Gastroesophageal sphincter (tissue), 4 donors: Measurements from ENCODE around the gene AP2B1. TPM values are rescaled to one million over a fixed set of nuclear protein-coding genes. Genes with fewer than 3 reads are reported as not detected.

Experiments used
- ATAC-seq: fragments of 150-250 bp; one replicate; pipeline ENCODE4 v1.9.1; 2016; ENCODE audit warnings: mild to moderate bottlenecking, moderate library complexity
- H3K27ac ChIP-seq, 4 donors: fragments of 200-600 bp; sonication (generic) in 3 of 4; 1 replicate in 3 of 4; 2 replicates in 1 of 4; pipeline ENCODE4 v1.5.1; 2016 to 2019
- H3K27me3 ChIP-seq: fragments of 200-600 bp; sonication (generic); one replicate; pipeline ENCODE4 v1.5.1; 2019
- H3K36me3 ChIP-seq, 2 donors: fragments of 200-600 bp; sonication (generic); one replicate each; pipeline ENCODE4 v1.5.1; 2019; ENCODE audit warnings: control low read depth in 1 of 2
- H3K4me1 ChIP-seq, 3 donors: fragments of 200-600 bp; sonication (generic); 1 replicate in 2 of 3; 2 replicates in 1 of 3; pipeline ENCODE4 v1.5.1; 2016 to 2019; ENCODE audit warnings: control low read depth in 2 of 3
- H3K4me3 ChIP-seq, 2 donors: fragments of 200-600 bp; sonication (generic); one replicate each; pipeline ENCODE4 v1.5.1; 2019; ENCODE audit warnings: mild to moderate bottlenecking in 1 of 2, moderate library complexity in 1 of 2
- H3K9me3 ChIP-seq, 3 donors: fragments of 200-600 bp; sonication (generic); one replicate each; pipeline ENCODE4 v1.5.1; 2017 to 2019; ENCODE audit warnings: control low read depth in 2 of 3
- EP300 ChIP-seq: sonication (generic); formaldehyde crosslinking; IDR thresholded peaks from one replicate; pipeline ENCODE4 v1.6.1; 2017; ENCODE audit warnings: antibody characterized with exemption, mild to moderate bottlenecking
- POLR2A ChIP-seq, 2 donors: fragments of 450-650 bp; IDR thresholded peaks; one replicate each; pipeline ENCODE4 v1.6.1; 2017; ENCODE audit warnings: antibody characterized with exemption in 2 of 2, mild to moderate bottlenecking in 2 of 2, moderate library complexity in 1 of 2
- POLR2AphosphoS5 ChIP-seq: sonication (generic); formaldehyde crosslinking; IDR thresholded peaks from one replicate; pipeline ENCODE4 v1.6.1; 2017; ENCODE audit warnings: antibody characterized with exemption
- WGBS, 2 donors: methylation state at CpG; one replicate each; pipeline ENCODE4 v1.1.5; 2018; ENCODE audit warnings: low coverage in 1 of 2; 5-methylcytosine and 5-hydroxymethylcytosine counted together
- total RNA-seq, 4 donors: library from RNA; depleted of rRNA; stranded (reverse); fragments of >200 nt; gene quantifications; one replicate each; pipeline ENCODE4 v1.1.0, GENCODE V29; 2016
- TF ChIP-seq, protein P1 (sequence below), 4 experiments: fragments of 200-600 bp in 2 of 4; fragments of 450-650 bp in 2 of 4; sonication (generic) in 1 of 4; IDR thresholded peaks; one replicate each; pipeline ENCODE4 v1.5.1; 2017 to 2019; ENCODE audit warnings: antibody characterized with exemption in 4 of 4, mild to moderate bottlenecking in 2 of 4, moderate library complexity in 2 of 4

AP2B1 gene
- total RNA-seq, 4 donors from 2014 or later: 104 to 383 (median 185) TPM

DNA sequence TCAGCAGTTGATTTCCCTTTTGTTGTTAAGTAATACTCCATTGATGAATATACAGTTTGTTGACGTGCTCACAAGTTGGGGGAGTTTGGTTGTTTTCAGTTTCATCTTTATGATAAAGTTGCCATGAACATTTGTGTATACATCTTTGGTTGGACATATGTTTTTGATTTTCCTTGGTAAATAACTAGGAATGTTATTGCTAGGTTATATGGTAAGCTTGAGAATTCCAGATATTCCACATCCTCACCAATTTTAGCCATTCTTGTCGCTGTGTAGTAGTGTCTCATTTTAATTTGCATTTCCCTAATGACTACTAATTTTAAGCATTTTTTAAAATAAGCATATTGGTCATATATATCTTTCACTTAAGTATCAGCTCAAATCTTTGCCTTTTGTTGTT, 89.3 kb downstream of the AP2B1 start:
- no peak for ATAC-seq
- Histone ChIP-seq H3K27ac (no peak overlapping the region), H3K27me3 (no peaks in the 10 kb centered on the region), H3K4me1 (no peaks in the 10 kb centered on the region), H3K4me3 (no peak overlapping the region), H3K36me3 (peaks cover 3 to 85% of the 10 kb centered on the region in 2 donors), H3K9me3 (no peaks in the 10 kb centered on the region)
- 88 to 91% methylated on average over 2 of the region's 2 CpGs for WGBS, 2 donors
- TF ChIP-seq EP300 (no peak), POLR2AphosphoS5 (no peak), POLR2A (IDR thresholded peaks at IDR 0.05) (no peak)
- TF ChIP-seq, protein P1, sequence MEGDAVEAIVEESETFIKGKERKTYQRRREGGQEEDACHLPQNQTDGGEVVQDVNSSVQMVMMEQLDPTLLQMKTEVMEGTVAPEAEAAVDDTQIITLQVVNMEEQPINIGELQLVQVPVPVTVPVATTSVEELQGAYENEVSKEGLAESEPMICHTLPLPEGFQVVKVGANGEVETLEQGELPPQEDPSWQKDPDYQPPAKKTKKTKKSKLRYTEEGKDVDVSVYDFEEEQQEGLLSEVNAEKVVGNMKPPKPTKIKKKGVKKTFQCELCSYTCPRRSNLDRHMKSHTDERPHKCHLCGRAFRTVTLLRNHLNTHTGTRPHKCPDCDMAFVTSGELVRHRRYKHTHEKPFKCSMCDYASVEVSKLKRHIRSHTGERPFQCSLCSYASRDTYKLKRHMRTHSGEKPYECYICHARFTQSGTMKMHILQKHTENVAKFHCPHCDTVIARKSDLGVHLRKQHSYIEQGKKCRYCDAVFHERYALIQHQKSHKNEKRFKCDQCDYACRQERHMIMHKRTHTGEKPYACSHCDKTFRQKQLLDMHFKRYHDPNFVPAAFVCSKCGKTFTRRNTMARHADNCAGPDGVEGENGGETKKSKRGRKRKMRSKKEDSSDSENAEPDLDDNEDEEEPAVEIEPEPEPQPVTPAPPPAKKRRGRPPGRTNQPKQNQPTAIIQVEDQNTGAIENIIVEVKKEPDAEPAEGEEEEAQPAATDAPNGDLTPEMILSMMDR (IDR thresholded peaks at IDR 0.05): no peak

DNA sequence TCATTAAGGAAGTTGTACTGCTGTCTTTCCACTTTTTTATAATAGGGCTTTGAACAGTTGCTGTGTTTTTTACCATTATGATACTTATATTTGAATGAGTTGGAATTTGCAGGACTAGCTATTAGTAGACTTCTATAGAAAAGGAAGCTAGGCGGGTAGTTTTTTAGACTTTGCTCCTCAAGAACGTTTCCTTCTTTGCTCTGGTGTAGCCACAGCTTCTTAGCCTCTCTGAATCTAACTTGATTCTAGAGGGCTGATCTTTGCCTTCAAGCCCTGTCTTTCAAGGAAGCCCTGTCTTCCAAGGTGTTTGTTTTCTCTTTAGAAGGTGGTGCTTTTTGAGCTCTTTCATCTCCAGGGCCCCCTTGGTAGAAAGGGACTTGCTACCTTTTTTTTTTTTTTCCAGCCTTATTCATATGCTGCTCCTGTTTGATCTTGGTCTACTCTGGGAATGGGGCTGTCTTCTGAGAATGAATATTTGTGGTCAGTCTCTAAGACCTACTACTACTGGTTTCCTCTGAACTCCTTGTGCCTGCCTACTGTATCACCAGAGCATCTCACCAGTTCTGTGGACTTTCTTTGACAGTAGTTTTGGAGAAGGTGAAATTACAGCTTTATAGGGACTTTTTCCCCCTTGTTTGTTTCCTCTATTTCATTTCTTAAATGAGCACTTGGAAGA, 92.0 kb downstream of the AP2B1 start:
- WGBS, 2 donors: 79 to 100% methylated on average over 2 of the region's 2 CpGs
- ATAC-seq: no peak

DNA sequence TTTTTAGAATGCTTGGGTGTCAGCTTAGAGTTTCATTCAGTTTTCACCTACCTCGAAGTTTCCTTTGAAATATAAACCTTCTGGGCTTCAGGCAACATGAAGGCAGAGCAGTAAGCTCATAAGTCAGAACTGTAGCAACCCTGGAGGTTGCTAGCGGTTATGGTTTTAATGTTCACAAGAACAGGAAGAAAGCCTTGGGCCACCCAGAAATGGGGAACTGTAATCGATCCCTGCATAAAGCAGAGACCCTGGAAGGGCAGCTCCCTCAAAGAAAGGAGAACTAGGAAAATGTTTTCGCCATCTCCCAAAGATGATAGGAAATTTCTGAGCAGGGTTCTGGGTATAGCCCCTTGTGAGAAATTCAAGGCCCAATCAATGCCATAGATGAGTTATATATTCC, 96.5 kb downstream of the AP2B1 start:
- no peaks in the 10 kb centered on the region for H3K27me3 ChIP-seq
- no peak overlapping the region for H3K4me3 ChIP-seq
- no peaks in the 10 kb centered on the region for H3K4me1 ChIP-seq
- no peaks in the 10 kb centered on the region for H3K9me3 ChIP-seq
- no peak for ATAC-seq
- H3K27ac ChIP-seq: no peak overlapping the region
- WGBS, 2 donors: 100% methylated on average over 3 of the region's 4 CpGs; no CpG with 5 or more reads in 1 of the 2 donors
- TF ChIP-seq, protein P1 (IDR thresholded peaks at IDR 0.05): no peak
- TF ChIP-seq POLR2A (IDR thresholded peaks at IDR 0.05) (no peak), EP300 (no peak), POLR2AphosphoS5 (no peak)
- H3K36me3 ChIP-seq: peaks cover 0 to 100% of the 10 kb centered on the region in 2 donors

More for the DNA sequence above, 92.0 kb downstream of the AP2B1 start:
- Histone ChIP-seq H3K9me3 (no peaks in the 10 kb centered on the region), H3K27ac (no peak overlapping the region), H3K4me3 (no peak overlapping the region), H3K36me3 (peaks cover 0 to 85% of the 10 kb centered on the region in 2 donors), H3K27me3 (no peaks in the 10 kb centered on the region), H3K4me1 (no peaks in the 10 kb centered on the region)
- no peak for TF ChIP-seq POLR2A (IDR thresholded peaks at IDR 0.05)
- no peak for TF ChIP-seq POLR2AphosphoS5
- TF ChIP-seq, protein P1 (IDR thresholded peaks at IDR 0.05): no peak
- no peak for TF ChIP-seq EP300

DNA sequence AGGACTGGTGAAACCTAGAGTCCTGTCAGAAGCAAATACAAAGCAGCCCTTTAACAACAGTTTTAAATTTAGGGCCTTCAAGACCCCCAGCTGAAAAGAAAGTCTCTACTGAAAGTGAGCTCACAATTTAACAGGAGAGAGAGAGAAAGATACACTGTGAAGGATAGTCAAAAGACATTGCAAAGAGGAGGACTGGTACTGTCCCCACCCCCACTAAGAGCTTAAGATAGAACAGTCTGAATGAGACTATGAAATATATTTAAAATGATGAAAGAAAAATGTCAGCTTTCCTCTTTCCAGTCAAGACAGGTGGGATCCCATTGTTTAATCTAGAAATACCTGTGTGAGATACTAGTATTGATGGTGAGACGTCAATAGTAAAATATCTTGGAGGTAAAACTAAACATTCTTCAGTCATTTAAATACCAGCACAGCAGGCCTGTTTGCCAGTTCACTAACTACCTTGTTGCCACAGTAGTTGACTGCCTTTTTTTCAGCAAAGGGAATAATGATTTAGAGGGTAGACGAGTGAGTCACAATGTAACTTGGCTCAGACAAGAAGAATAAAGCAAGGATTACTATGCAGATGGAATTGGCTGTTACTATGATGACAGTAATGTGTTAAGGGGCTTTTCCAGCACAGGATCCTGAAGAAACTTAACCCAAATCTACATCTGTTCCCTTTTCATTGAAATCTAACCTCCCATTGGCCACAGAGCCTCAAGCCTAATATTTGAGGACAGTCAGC, 97.1 kb downstream of the AP2B1 start:
- no peak for ATAC-seq
- Histone ChIP-seq H3K4me3 (no peak overlapping the region), H3K27me3 (no peaks in the 10 kb centered on the region), H3K4me1 (no peaks in the 10 kb centered on the region), H3K27ac (no peak overlapping the region), H3K9me3 (no peaks in the 10 kb centered on the region), H3K36me3 (peaks cover 0 to 100% of the 10 kb centered on the region in 2 donors)
- 55 to 63% methylated on average over 1 to 2 of the region's 2 CpGs for WGBS, 2 donors
- no peak for TF ChIP-seq POLR2AphosphoS5
- no peak for TF ChIP-seq POLR2A (IDR thresholded peaks at IDR 0.05)
- no peak for TF ChIP-seq EP300
- TF ChIP-seq, protein P1 (IDR thresholded peaks at IDR 0.05): no peak
